22Rv1 (cell line): ENCODE data around the gene FAM135A.
"Not testable (repeated sequence)": the region's sequence is repeated elsewhere in the genome, so short reads cannot be mapped to it uniquely, and the experiment has no call there.

Experiments used
- CTCF ChIP-seq: fragments of 450-650 bp; IDR thresholded peaks from 2 replicates; pipeline ENCODE4 v1.5.1; 2017; ENCODE audit warnings: mild to moderate bottlenecking
- ZFX ChIP-seq: fragments of 450-650 bp; IDR thresholded peaks from 2 replicates; pipeline ENCODE4 v1.6.1; 2017; ENCODE audit warnings: antibody characterized with exemption, borderline replicate concordance

- TF ChIP-seq CTCF, ZFX: not testable (repeated sequence)
These were observed 82.5 kb downstream of the FAM135A start for GRCh38 chr6:70495790-70496189.
